Gastrocnemius medialis (tissue), 4 donors: ENCODE results near the gene ERCC3.

Experiments
- CTCF ChIP-seq, 5 experiments: fragments of 450-650 bp in 3 of 5; fragments of 200-600 bp in 2 of 5; sonication (generic) in 2 of 5; IDR thresholded peaks in 4 of 5; conservative IDR thresholded peaks in 1 of 5; 1 replicate in 4 of 5; 2 replicates in 1 of 5; pipeline ENCODE4 v1.5.1; 2016 to 2019; ENCODE audit warnings: antibody characterized with exemption in 5 of 5, mild to moderate bottlenecking in 3 of 5, moderate library complexity in 3 of 5
- POLR2A ChIP-seq, 2 donors: fragments of 450-650 bp; IDR thresholded peaks; one replicate each; pipeline ENCODE4 v1.6.1; 2017; ENCODE audit warnings: antibody characterized with exemption in 2 of 2, mild to moderate bottlenecking in 2 of 2, moderate library complexity in 2 of 2

- TF ChIP-seq CTCF (IDR thresholded peaks at IDR 0.05 in 4 of 5, conservative IDR thresholded peaks at IDR 0.05 in 1 of 5) (no peak), POLR2A (IDR thresholded peaks at IDR 0.05) (no peak)
These were observed 10.7 kb downstream of the ERCC3 start for GRCh38 chr2:127283275-127283674.
